HG03439 (cell line): ENCODE measurements around the gene UBE2G2.

ENCODE experiments used
- ATAC-seq: cut with Tn5 transposase; IDR thresholded peaks from one replicate; pipeline ENCODE4 v1.9.1; 2021; ENCODE audit warnings: mild to moderate bottlenecking, moderate library complexity; ENCODE audit not compliant: unreplicated experiment

Gene UBE2G2

DNA sequence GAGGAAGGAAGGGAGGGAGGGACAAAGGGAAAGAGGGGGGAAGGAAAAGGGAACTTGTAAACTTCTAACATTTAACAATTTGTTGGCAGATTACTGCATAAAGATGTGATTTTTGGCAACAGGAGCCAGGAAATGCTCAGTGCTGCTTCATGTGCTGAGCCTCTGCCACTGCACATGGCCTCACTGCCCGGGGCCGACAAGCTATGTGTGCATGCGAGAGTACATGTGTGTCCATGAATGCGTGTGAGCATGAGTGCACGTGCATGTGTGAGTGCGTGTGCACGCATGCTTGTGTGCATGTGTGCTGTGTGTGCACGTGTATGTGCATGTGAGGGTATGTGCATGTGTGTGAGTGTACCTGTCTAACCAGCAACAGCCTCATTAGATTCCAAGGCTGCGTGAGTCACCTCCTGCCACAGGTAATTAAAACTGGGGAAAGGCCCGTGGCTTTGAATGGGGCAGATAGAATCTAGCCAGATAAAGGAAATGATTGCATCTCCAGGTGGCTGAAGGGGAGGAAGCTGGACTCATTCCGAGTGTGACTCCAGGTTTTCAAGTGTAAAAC, 48.9 kb downstream of the UBE2G2 start:
- no peak for ATAC-seq

DNA sequence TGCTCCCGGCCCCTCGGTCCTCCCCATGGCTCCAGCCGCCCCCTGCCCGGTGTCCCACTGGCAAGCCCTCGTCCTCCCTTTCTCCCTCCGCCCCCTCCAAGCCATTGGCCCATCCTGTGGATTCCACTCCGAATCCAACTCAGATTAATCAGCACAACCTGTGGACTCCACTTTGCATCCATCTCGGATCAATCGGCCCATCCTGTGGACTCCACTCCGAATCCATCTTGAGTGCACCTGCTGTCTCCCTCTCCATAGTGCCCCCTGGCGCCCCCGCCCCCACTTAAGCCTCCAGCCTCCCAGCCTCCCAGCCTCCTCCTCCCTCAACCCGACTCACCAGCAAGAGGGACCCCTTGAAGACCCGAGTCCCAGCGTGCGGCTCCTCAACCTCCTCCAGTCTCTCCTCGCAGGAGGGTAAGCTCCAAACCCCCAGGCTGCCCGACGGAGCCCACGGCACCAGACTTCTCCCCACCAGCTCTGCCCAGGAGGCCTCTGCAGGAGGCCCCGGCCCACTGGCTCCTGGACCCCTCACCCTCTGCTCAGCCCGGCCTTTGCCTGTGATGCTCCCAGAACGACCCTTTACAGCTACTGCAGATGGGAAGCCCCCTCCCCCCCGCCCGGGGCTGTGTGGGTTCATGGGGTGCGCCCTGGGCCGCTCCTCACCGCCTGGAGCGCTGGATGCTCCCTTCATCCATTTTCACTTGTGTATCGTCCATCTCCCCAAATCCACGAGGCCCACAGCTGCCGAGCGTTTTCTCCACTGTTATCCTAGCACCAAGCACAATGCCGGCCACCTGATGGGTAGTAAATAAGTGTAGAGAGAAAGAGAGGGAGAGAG, 49.6 kb downstream of the UBE2G2 start:
- ATAC-seq: no peak

DNA sequence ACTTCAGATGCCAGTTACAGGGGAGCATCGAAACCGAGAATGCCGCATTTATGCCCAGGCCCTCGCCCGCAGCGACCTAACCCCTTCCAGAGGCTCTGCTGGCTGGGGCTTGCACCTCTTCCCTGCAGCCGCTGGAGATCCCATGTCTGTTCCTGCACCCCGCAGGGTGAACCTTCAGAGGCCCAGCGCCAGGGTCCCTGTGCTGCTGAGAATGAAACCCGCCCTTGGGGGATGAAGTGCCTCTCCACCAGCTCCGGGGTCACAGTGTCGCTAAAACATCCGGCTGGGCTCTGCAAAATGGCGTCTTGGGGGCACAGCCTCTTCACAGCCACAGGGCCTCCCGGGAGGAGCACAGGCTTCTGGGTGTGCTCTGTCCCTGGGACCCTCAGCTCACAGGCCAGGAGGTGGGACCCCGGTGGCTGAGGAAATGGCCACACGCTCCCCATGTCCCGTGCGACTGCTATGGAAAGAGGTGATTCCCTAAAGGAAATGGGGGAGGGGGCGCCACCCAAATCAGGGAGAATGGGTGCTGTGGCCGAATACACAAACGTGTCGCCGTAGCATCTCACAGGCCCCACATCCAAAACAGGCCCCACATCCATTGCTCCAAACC, 50.3 kb downstream of the UBE2G2 start:
- ATAC-seq: no peak

DNA sequence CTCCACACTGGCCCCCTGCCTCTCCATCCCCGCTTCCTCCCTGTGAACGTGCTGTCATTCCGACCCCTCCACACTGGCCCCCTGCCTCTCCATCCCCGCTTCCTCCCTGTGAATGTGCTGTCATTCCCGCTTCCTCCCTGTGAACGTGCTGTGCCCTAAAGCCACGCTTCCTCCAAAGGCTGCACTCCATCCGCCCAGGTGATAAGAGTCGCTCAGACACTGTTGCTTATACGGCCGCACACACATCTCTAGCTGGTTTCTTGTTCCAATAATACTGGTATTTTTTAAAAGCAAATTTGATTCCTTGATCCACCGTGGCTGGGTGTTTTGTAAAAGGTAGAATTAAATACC, 51.0 kb downstream of the UBE2G2 start:
- ATAC-seq: no peak

DNA sequence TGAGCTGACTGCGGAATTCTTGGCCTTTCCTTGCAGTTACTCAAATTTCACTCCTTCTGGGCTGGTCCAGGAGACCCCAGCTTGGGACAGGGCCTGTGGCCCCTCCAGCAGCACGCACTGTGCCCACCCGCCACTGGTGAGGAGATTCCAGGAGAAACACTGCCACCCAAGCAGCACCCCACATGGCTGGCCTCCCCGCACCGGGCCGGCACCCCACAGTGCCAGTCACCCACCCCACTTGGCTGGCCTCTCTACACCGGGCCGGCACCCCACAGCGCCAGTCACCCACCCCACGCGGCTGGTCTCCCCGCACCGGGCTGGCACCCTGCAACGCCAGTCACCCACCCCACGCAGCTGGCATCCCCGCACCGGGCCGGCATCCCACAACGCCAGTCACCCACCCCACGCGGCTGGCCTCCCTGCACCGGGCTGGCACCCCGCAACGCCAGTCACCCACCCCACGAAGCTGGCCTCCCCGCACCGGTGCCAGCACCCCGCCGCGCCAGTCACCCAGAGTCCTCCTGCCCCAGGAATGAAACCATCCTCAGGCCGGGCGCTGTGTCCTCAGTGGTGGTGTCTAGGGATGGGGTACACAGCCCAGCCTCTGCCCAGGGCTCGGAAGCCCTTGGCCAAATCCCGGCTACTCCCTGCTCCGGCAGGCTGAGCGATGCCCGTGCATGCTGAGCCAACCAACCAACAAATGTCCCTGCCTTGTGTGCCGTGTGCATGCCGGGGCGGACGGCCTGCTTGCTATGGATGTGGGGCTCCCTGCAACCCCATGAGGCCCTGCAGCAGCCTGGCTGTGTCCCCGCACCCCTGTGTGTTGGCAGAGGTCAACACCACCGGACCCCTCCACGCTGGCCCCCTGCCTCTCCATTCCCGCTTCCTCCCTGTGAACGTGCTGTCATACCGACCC, 51.6 kb downstream of the UBE2G2 start:
- no peak for ATAC-seq

DNA sequence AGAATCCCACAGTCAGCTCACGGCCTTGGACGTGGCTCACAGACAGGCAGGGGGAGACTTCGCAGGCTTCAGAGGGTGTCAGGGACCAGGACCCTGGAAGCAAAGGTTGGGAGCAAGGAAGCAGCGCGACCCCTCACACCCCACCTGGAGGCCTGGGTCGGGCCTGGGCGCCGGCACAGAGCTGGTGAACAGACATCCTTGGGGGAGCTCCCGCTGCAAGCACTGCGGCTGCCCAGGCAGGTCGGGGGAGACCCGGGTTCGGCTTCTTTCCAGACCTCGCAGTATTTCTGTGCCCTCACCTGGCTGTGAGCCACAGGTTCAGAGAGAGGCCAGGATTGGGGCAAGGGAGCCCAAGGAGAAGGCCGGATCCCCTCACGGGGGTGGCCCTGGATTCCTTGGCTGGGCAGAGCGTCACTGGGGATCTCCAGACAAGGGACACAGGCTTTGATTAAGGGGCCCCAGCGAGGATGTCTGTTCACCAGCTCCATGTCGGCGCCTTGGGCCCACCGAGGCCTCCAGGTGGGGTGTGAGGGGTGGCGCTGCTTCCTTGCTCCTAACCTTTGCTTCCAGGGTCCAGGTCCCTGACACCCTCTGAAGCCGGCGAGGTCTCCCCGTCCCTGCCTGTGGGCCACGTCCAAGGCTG, 52.4 kb downstream of the UBE2G2 start:
- ATAC-seq: no peak

DNA sequence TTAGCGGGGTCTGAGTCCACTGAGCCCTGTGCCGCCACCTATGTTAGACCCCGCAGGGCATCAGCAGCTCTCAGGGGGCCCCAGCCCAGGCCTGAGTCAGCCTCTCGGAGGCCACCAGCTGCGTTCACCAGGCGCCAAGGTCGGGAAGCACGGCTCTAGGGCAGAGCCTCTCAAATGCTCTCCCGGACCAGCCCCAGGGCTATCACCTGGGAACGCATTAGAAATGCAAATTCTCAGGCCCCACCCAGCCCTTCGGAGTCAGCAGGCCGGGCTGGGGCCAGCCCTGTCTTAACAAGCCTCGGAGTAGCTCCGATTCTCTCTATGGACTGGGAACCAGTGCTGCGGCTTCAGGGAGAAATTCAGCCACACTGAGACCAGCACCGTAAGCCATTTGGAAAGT, 53.0 kb downstream of the UBE2G2 start:
- no peak for ATAC-seq

DNA sequence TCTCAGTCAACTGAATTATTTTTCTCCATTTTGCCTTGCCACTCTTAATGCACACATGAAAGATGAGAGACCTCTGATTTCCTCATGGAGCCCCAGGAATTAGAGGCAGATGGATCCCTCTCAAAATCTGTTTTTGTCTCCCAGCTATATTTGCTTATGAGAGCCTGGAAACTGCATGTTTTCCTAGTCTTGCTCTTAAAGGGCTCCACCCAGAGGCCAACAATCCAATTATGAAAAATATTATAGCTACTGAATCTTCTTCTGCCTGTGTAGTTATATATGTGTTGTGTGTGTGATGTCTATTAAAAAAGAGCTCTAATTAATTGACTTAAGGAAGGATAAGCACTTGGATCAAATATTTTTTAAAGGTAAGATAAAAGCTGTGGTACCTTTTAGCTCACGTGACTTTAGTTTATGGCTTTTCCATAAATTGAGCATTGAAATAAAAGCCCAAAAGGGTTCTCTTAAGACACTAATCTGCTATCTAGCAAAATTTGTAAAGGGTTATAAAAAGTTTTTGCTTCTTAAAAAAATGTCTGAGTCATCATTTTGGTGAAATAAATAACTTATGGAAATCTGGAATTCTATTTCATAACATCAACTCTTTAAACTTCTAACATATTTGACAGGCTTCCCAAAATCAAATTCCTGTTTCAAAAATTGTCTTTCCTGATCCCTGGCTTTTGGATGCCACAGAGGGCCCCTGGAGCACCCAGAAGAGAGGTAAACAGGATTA, 59.0 kb downstream of the UBE2G2 start:
- no peak for ATAC-seq

DNA sequence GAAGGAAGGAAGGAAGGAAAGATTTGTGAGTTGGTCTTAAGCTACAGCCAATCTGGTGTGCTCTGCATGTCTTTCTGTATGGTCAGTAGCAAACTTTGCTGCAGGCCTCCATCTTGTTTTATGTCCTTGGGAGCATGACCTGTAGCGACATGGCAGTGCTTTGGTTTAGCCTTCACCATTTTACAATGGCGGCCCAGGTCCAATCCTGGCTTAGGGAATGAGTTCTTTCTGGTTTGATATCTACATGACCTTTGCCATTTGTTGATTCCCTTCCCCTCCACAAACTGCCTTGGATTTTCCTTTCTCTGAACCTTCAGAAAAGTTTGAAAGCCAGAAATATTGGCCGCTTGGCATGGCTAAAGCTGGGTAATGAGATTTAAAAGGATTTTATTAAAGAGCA, 59.7 kb downstream of the UBE2G2 start:
- no peak for ATAC-seq

DNA sequence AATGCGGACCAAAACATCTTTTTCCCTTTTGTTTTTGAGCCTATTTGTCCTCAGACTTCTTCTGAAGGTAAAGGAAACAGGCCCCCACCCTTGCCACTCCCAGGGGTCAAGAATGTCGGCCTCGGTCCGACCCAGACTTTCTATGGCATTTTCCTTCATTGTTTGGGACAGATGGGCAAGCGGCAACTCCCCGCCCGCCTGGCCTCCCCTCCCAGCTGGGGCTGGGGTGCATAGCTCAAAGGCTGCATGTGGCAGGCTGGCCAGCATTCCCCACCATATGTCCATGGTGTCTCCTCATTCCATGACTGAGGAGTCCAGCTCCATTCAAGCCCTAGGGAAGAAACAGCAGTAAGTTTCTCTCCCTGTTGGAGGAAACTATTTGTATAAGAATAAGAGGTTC, 60.9 kb downstream of the UBE2G2 start:
- ATAC-seq: no peak

DNA sequence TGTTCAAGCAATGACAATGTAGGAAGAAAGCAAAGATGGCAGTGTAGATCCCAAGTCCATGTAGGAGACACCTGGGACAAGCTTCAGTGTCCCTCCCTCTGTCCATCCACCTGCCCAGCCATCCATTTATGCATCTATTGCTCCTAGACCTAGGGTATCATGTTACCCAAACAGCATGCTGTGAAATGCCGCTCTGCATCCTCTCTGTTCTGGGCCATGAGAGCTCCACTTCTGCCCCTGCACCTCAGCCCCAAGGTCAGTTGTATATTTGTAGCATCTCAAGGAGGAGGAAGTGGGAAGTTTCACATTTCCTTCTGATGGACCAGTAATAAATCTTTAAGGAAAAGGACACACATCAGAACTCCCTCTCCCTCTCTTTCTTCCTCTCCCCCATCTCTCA, 62.3 kb downstream of the UBE2G2 start:
- ATAC-seq: no peak

DNA sequence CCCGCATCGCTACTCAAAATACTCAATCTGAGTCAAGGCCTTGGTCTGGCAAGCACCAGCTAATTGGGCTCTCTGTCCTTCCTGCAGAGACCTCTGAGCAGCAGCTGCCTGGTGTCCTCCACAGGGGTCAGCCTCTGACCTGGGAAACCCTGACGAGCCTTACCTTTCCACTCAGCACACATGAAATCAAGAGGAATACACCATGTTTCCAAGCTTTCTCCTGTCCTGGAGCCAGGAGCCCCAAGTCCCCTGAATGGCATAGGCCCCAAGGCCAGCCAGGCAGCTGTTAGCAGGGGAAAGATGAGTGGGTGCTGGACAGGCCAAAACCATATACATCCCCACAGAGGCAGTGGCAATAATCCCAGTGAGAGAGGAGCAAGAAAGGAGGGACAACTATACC, 63.0 kb downstream of the UBE2G2 start:
- no peak for ATAC-seq

DNA sequence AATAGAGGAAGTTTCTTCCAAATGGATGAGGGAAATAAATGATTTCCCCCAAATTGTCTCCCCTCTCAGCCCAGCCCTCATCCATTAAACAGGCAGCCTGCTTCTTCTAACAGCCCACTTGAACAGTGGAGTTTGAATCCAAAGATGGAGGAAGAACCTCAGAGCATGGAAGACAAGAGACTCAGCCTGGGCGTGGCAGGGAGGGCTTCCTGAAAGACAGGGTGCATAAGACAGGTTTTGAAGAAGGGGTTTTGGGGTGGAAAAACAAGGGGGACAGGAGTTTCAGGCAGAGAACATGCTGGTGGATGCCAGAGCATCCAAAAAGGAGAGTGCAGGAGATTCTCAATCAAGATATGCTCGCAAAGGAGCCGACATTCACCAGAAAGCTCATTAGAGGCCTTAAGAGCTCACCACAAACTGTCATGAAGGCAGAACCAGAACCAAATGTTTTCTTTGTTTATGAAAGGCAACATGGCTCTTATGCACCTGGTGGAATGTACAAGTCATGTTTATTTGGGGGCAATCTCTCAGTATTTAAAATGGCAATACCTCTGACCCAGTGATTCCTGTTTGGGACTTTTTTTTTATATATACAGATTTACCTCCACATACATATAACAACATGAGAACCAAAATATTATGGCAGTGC, 63.8 kb downstream of the UBE2G2 start:
- no peak for ATAC-seq

DNA sequence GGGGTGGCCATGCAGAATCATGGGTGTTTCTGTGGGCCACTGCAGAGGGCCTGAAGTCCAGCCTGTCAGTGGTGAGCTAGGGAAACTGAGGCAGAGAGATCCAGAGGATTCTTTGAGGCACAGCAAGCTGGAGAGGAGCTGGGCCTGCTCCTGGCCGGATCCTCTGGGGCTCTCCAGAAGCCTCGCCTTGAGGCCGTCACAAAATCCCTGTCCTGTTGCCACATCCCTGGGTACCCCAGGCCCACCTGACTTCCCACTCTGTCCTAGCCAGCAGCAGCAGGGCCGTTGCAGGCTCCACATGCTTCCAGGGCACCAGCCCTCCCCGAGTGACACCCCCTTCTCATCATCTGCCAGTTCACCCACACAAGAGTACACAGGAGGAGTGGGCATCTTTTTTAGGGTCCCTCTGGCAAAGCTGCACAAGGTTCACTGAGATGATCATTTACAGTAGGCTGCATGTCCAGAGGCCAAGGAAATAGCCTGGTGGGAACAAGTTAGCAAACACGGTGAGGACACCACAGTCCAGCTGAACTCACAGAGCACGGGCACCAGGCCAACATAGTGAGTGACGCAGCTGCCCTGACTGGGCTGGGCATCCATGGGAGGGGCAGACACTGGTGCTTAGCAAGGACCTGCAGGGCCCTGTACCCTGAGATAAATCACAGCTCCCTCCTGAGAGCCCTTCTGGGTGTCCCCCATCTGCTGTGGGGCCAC, 65.2 kb downstream of the UBE2G2 start:
- no peak for ATAC-seq

DNA sequence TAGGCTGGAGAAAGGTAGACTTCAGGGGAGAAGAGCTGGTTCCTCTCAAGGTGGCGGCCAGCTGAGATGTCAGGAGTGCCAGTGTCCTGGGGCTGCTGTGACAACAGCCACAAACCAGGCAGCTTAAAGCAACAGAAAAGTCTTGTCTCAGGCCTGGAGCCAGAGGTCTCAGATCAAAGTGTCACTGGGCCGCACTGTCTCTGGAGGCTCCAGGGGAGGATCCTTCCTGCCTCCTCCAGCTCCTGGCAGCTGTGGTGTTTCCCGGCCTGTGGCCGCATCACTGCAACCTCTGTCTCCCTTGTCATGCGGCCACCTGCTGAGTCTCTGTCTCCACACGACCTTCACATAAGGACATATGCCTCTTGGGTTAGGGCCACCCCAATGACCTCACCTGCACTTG, 65.8 kb downstream of the UBE2G2 start:
- ATAC-seq: no peak

DNA sequence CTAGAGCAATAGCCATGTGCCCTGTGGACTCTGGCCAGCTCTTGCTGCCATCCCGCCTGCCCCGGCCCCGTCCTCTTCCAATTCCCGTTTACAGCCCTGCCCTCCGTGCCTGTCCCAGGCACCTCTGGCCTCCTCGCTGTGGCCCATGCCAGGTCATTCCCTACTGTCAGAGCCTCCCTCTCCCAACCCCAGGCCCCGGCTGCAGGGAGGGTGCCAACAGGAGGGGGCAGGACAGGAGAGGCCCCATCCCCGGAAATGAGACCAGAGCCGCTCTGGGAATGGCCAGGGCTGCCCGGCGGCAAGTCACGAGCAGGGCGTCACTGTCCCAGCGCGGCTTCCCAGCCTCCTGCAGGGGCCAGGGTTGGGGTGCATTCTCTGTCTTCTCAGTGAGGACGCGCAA, 66.8 kb downstream of the UBE2G2 start:
- ATAC-seq: no peak

DNA sequence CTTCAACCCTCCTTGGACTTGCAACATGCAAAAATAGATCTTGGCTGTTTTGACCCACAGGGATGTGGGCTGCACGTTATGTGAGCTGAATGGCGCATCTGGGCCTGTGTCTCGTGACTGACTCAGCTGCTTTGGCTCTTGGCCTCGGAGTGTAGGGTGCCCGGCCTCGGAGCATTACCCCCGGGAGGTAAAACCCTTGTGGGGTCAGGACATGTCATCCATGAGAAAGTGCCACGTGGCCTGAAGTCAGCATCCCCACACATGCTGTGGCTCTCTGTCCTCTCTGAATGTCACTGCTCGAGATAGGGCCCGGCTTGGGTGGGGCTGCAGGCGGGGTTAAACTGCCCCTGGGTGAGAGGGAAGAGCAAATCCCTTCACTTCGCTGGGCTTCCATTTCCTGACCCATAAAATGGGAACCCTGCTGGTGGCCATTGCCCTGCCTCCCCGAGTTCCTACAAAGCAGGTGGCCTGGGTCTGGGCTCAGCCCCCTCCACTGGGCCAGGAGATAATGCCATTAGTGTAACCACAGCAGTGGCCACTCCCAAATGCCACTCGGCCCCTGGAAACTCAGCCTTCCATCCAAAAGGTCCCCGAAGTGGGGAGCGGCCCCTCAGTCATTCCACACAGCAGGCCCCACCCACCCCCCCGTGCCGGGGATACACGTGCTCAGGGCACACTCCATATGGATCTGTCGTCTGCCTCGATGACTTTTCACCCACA, 67.4 kb downstream of the UBE2G2 start:
- no peak for ATAC-seq

DNA sequence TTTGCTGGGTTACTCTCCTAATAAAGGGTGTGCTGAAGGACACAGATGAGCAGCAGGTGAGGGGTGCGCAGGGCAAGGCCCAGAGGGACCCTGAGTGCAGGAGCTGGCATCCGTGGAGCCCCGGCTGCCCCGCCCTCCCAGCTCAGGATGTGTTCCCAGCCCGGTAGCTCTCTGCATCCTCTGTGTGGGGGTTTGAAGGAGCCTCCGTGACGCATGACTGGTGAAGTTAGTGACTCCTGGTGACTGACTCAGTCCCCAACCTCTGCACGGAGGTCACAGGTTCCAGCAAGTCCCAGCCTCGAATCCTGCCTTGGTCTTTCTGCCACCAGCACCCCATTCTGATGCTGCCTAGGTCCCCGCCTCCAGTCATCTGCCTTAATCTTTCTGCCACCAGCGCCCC, 68.7 kb downstream of the UBE2G2 start:
- no peak for ATAC-seq
